HG02571 (cell line): ENCODE results near the gene GPX4.
"Not testable (repeated sequence)": the region's sequence is repeated elsewhere in the genome, so short reads cannot be mapped to it uniquely, and the experiment has no call there.

Experiments
- ATAC-seq: cut with Tn5 transposase; IDR thresholded peaks from one replicate; pipeline ENCODE4 v1.9.1; 2021; ENCODE audit warnings: mild to moderate bottlenecking, moderate library complexity; ENCODE audit not compliant: unreplicated experiment

The GPX4 gene

GRCh38 chr19:1113030-1113985 is 9.5 kb downstream of the GPX4 start:
- peak; percentile 43 for ATAC-seq

GRCh38 chr19:1113986-1114483 is 10.2 kb downstream of the GPX4 start:
- ATAC-seq, result no peak

GRCh38 chr19:1114728-1115127 is 10.9 kb downstream of the GPX4 start:
- ATAC-seq, result not testable (repeated sequence)

- no peak for ATAC-seq
Observed at GRCh38 chr19:1115646-1116420, 12.0 kb downstream of the GPX4 start.

GRCh38 chr19:1116726-1117581 is 13.2 kb downstream of the GPX4 start:
- ATAC-seq, result no peak

GRCh38 chr19:1117654-1118053 is 13.9 kb downstream of the GPX4 start:
- ATAC-seq, result no peak

GRCh38 chr19:1118999-1119398 is 15.2 kb downstream of the GPX4 start:
- ATAC-seq, result no peak

GRCh38 chr19:1119475-1120217 is 15.9 kb downstream of the GPX4 start:
- no peak for ATAC-seq

GRCh38 chr19:1121395-1121794 is 17.6 kb downstream of the GPX4 start:
- ATAC-seq, result no peak

- no peak for ATAC-seq
Observed at GRCh38 chr19:1122021-1122971, 18.5 kb downstream of the GPX4 start.

- no peak for ATAC-seq
Observed at GRCh38 chr19:1122972-1123363, 19.2 kb downstream of the GPX4 start.

GRCh38 chr19:1123381-1123780 is 19.6 kb downstream of the GPX4 start:
- ATAC-seq, result no peak

GRCh38 chr19:1123885-1124677 is 20.3 kb downstream of the GPX4 start:
- no peak for ATAC-seq

- no peak for ATAC-seq
Observed at GRCh38 chr19:1125601-1126467, 22.0 kb downstream of the GPX4 start.

GRCh38 chr19:1126984-1127760 is 23.4 kb downstream of the GPX4 start:
- ATAC-seq, result no peak

GRCh38 chr19:1128106-1128505 is 24.3 kb downstream of the GPX4 start:
- ATAC-seq, result no peak
